Urinary bladder (tissue), 4 donors: ENCODE data around the gene MRPL11. TPM values are rescaled to one million over a fixed set of nuclear protein-coding genes. Genes with fewer than 3 reads are reported as not detected.

Experiments used
- DNase-seq: peaks from one replicate; pipeline ENCODE4 v3.0.0-alpha.2; 2015; ENCODE audit errors: extremely low spot score
- H3K27ac ChIP-seq: one replicate; pipeline ENCODE4 v1.5.1; 2013; ENCODE audit warnings: low read depth, mild to moderate bottlenecking, moderate library complexity
- H3K36me3 ChIP-seq: one replicate; pipeline ENCODE4 v1.6.1; 2013; ENCODE audit warnings: mild to moderate bottlenecking, moderate library complexity; ENCODE audit not compliant: insufficient read depth
- H3K4me1 ChIP-seq: one replicate; pipeline ENCODE4 v1.6.1; 2013; ENCODE audit warnings: mild to moderate bottlenecking, moderate library complexity; ENCODE audit not compliant: insufficient read depth
- H3K4me3 ChIP-seq: one replicate; pipeline ENCODE4 v1.5.1; 2013; ENCODE audit warnings: low read depth, low read length
- WGBS: extraction: QIAGEN DNeasy Blood & Tissue Kit; methylation state at CpG from one replicate; pipeline ENCODE4 v1.1.7; 2013; 5-methylcytosine and 5-hydroxymethylcytosine counted together
- polyA plus RNA-seq: library from polyadenylated mRNA; stranded (reverse); fragments of 200-250 nt; gene quantifications from one replicate; pipeline ENCODE4 v1.2.3, GENCODE V29; 2013
- total RNA-seq: library from RNA; depleted of rRNA; stranded (reverse); fragments of >200 nt; gene quantifications from one replicate; pipeline ENCODE4 v1.2.3, GENCODE V29; 2014
- donor health status: healthy with polysubstance abuse.
- donor health status: healthy.

Gene MRPL11
- total RNA-seq (32.9 TPM), polyA plus RNA-seq (54.9 TPM)

DNA sequence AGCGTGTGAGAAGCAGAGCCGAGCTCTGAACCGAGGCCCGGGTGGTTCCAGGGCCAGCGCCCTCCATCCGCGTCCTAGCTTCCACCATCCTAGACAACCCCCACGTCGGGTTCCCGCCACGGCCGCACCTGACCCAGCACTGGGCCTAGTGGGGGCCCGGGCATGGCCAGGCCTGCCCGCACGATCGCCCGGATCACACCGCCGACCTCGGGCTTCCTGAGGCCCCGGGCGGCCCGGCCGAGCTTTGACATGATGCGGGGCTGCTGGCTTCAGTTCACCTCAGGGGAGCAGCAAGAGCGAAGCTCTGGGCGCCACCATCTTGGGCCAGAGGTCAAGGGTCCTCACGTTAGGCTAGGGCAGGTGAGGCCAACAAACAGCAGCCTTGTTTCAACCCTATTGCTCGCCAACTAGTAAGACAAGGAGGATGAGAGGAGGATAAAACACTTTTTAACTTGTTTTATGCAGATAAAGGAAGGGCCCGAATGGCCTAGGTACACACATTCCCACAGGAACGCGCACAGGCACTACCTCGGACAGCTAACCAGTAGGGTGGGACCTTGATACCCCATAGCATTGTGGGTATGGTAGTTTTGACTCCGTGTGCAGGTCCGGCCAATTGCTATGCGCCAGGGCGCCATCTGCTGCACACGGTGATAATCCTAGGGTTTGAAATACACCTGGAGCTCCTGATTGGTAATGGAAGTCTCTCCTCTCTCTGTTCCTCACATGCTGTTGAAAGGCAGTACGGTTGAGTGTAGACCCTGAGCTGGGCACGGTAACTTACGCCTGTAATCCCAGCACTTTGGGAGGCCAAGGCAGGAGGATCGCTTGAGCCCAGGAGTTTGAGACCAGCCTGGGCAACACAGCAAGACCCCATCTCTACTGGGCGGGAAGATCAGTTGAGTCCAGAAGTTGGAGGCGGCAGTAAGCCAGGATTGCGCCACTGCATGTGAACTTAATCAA, at the start of gene MRPL11:
MRPL11 (minus strand) TSS at position 345 of the 963 bp plus-strand sequence; CDS start at position 251, 94 bp downstream.
- Histone ChIP-seq H3K4me3 (peak within 1 kb of the TSS; percentile 67), H3K27ac (peak within 1 kb of the TSS; percentile 55), H3K4me1 (no peaks in the 10 kb centered on the region), H3K36me3 (peaks cover 3% of the 10 kb centered on the region)
- DNase-seq, result peak; percentile 89
- WGBS, result 9% methylated on average over 45 of the region's 45 CpGs

DNA sequence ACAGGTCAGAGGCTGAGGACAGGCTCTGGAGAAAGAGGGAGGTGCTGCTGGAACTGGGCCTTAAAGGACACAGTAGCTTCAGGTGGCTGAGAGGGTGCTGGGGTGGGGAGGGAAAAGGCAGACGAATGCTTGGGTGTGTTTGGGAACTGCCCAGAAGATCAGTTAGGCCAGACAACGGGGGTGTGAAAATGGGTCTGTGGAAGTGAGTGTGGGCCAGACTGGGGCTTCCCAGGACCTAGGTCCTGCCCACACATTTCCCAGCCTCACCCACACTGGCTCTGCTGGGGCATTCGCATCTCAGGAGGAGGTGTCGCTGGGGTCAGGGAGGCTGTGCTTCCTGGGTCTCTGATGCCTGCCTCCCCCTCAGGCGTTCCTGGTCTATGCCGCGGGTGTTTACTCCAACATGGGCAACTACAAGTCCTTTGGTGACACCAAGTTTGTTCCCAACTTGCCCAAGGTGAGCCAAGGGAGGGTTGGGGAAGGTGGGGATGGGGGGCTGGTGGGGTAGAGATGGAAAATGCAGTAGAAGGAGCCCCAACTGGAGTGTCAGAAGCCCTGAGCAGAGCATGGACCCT, 46.2 kb upstream of the MRPL11 start:
- H3K36me3 ChIP-seq, result peaks cover 4% of the 10 kb centered on the region
- 89% methylated on average over 7 of the region's 7 CpGs for WGBS
- H3K27ac ChIP-seq, result no peak overlapping the region
- no peaks in the 10 kb centered on the region for H3K4me1 ChIP-seq
- no peak for DNase-seq
- no peak overlapping the region for H3K4me3 ChIP-seq

- no peaks in the 10 kb centered on the region for H3K4me1 ChIP-seq
- WGBS, result under 1% methylated on average over 62 of the region's 62 CpGs
- DNase-seq, result peak; percentile 90
- H3K27ac ChIP-seq, result peak within 1 kb of the TSS; percentile 70
- H3K4me3 ChIP-seq, result peak within 1 kb of the TSS; percentile 54
- H3K36me3 ChIP-seq, result no peaks in the 10 kb centered on the region
These were observed 41.7 kb upstream of the MRPL11 start, which contains the start of gene DPP3 for GRCh38 chr11:66480117-66480938. TSS of gene DPP3 (plus strand) at chr11:66480434. CDS start at chr11:66482201, 1,767 bp downstream.

DNA sequence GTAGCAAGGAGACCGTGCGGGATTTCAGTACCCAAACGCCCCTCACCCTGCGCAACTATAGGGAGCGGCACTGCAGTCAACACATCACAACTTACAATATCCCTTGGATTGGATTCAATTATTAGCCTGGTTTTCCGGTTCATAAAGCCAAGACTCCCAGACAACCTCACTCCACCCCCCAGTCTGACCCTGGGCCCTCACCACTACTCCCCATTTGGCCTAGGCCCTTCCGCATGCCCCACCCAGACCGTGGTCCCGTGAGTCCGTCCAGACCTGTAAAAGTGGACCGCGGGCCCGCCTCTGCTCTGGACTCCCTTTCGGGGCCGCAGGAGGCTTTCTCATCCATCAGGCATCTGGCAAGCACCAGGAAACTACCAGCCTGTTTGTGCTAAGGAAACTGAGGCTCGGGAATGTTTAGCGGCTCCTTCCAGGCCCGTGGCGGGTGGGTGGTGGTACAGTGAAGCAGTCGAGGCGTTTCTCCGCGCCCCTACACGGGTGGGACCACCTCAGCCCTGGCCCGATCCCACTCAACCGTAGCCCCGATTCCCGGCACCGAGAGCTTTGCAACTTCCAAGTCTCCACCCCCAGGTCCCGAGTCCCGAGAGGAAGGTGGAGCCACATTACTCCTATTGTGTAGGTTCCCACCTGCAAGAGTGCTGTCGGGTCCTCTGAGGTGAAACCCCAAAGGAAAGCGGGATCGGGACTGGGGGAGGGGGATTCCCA, 40.9 kb upstream of the MRPL11 start:
- H3K36me3 ChIP-seq, result no peaks in the 10 kb centered on the region
- peak; percentile 37 for DNase-seq
- H3K4me3 ChIP-seq, result peak overlapping the region; percentile 54
- no peaks in the 10 kb centered on the region for H3K4me1 ChIP-seq
- 1% methylated on average over 34 of the region's 34 CpGs for WGBS
- H3K27ac ChIP-seq, result peak overlapping the region; percentile 70

DNA sequence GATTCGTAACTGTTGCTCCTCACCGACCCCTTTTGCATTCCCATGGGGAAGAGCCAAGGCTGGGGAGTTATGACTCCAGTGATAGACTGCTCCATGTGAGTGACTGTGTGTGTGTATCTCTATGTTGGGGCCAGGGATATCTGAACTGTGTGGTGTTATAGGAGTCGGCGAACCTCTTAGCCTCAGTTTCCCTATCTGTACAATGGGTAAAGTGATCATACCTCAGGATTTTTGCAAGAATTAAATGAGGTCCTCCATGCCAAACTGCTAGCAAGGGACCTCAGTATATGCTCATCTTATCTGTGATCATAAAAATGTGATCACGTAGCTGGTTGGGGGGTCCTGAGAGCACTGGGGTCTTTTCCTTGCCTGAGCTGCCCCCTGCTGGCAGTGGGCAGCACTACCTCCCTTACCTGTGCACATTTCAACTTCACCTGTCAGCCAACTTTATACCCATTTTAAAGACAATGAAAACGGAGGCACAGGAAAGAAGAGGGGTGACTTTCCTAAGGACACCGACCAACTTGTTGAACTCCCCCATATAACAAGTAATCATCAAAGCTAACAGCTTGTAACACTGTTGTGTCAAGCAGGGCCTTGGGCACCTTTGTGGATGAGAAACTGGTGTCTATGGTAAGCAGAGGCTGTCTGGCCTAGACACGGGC, 40.2 kb upstream of the MRPL11 start:
- H3K36me3 ChIP-seq, result no peaks in the 10 kb centered on the region
- WGBS, result 47% methylated on average over 8 of the region's 8 CpGs
- H3K4me1 ChIP-seq, result no peaks in the 10 kb centered on the region
- H3K27ac ChIP-seq, result no peak overlapping the region
- DNase-seq, result no peak
- H3K4me3 ChIP-seq, result peak overlapping the region; percentile 54

- no peak for DNase-seq
- H3K4me1 ChIP-seq, result no peaks in the 10 kb centered on the region
- no peak overlapping the region for H3K27ac ChIP-seq
- no peak overlapping the region for H3K4me3 ChIP-seq
- 86% methylated on average over 11 of the region's 11 CpGs for WGBS
- peaks cover 2% of the 10 kb centered on the region for H3K36me3 ChIP-seq
These were observed 38.9 kb upstream of the MRPL11 start for GRCh38 chr11:66477263-66478201.

DNA sequence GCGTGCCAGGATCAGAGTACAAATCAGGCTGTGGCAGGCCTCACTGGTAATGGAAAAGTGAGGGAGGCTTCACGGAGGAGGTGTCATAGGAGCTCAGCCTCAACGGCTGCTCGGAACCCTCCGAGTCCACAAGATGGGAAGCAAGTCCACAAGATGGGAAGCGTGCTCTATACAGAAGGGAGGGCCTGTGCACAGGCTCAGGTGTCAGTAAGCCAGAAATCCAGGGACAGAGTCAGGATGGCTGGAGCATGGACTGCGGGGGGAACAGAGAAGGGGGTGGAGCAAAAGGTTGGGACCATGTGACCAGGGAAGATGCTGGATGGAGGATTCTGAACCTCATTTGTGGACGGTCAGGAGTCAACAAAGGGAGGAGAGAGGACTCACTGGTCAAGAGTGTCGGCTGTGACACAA, 38.2 kb upstream of the MRPL11 start:
- no peak for DNase-seq
- 51% methylated on average over 9 of the region's 9 CpGs for WGBS
- Histone ChIP-seq H3K4me3 (no peak overlapping the region), H3K4me1 (no peaks in the 10 kb centered on the region), H3K36me3 (peaks cover 2% of the 10 kb centered on the region), H3K27ac (no peak overlapping the region)

DNA sequence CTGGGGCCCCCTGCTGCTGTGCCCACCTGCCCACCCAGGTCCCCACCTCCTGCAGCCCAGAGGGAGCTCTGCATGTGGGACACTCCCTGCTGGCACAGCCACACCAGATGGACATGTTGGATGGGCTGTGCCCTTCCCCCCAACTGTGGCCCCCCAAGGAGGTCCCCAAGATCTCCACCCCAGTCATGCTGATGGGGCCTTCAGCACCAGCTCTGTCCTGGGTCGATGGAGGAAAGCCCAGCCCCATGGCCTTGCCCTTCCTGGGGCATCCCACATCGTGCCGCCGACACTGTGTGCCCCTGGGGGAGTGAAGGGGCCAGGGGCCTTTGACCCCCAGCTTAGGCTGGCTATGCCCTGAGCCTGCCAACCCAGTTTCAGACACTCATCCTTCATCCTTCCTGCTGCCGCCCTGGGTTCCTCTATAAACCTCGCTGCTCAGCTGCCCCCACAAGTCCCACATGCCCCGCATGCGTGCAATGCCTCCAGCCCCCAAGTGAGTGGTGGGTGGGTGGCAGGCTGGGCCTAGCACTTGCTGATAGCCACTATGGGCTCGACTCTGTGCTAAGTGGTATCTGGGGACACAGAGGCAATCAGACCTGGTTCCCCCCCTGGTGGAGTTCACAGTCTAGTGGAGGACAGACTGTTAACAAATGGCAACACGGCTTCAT, 37.7 kb upstream of the MRPL11 start:
- H3K4me3 ChIP-seq, result no peak overlapping the region
- 81% methylated on average over 10 of the region's 10 CpGs for WGBS
- H3K36me3 ChIP-seq, result peaks cover 2% of the 10 kb centered on the region
- no peak for DNase-seq
- no peak overlapping the region for H3K27ac ChIP-seq
- H3K4me1 ChIP-seq, result no peaks in the 10 kb centered on the region

GRCh38 chr11:66475349-66476172, 36.9 kb upstream of the MRPL11 start:
- DNase-seq, result no peak

GRCh38 chr11:66473608-66474515, 35.2 kb upstream of the MRPL11 start:
- no peak overlapping the region for H3K4me3 ChIP-seq
- peaks cover 2% of the 10 kb centered on the region for H3K36me3 ChIP-seq
- no peak for DNase-seq
- H3K27ac ChIP-seq, result no peak overlapping the region
- 87% methylated on average over 20 of the region's 20 CpGs for WGBS
- H3K4me1 ChIP-seq, result no peaks in the 10 kb centered on the region

More at GRCh38 chr11:66475349-66476172, 36.9 kb upstream of the MRPL11 start:
- peaks cover 2% of the 10 kb centered on the region for H3K36me3 ChIP-seq
- no peak overlapping the region for H3K27ac ChIP-seq
- WGBS, result 93% methylated on average over 44 of the region's 44 CpGs
- no peaks in the 10 kb centered on the region for H3K4me1 ChIP-seq
- no peak overlapping the region for H3K4me3 ChIP-seq
